GM12878 (cell line): ENCODE data around the gene KIF14. TPM values are rescaled to one million over a fixed set of nuclear protein-coding genes. Genes with fewer than 3 reads are reported as not detected.

Experiments
- BCL11A ChIP-seq: IDR thresholded peaks from 2 replicates; pipeline ENCODE4 v1.6.1; 2011; ENCODE audit warnings: low read depth, low read length
- CHD2 ChIP-seq: IDR thresholded peaks from 2 replicates; pipeline ENCODE4 v1.6.1; 2011; ENCODE audit warnings: low read depth, low read length, improper control_type of control experiment, borderline replicate concordance
- DPF2 ChIP-seq: fragments of 450-650 bp; IDR thresholded peaks from 2 replicates; pipeline ENCODE4 v1.6.1; 2017; ENCODE audit warnings: mild to moderate bottlenecking
- NR2C1 ChIP-seq: fragments of 450-650 bp; IDR thresholded peaks from 2 replicates; pipeline ENCODE4 v1.6.1; 2017; ENCODE audit warnings: antibody characterized with exemption, mild to moderate bottlenecking, moderate library complexity
- POLR2A ChIP-seq: IDR thresholded peaks from 2 replicates; pipeline ENCODE4 v1.6.1; 2011; ENCODE audit warnings: low read depth, mild to moderate bottlenecking, low read length
- POLR2AphosphoS5 ChIP-seq: IDR thresholded peaks from 2 replicates; pipeline ENCODE4 v1.6.1; 2011; ENCODE audit warnings: mild to moderate bottlenecking, low read length, inconsistent platforms
- RAD51 ChIP-seq: fragments of 450-650 bp; IDR thresholded peaks from 2 replicates; pipeline ENCODE4 v1.6.1; 2016; ENCODE audit warnings: moderate library complexity, mild to moderate bottlenecking, inconsistent platforms
- RCOR1 ChIP-seq: conservative IDR thresholded peaks from 2 replicates; pipeline ENCODE4 v1.6.1; 2012; ENCODE audit warnings: low read depth, low read length, improper control_type of control experiment
- RFX5 ChIP-seq: IDR thresholded peaks from 2 replicates; pipeline ENCODE4 v1.6.1; 2011; ENCODE audit warnings: low read depth, low read length, improper control_type of control experiment
- SMARCA5 ChIP-seq: fragments of 450-650 bp; IDR thresholded peaks from 2 replicates; pipeline ENCODE4 v1.6.1; 2017; ENCODE audit warnings: mild to moderate bottlenecking
- SP1 ChIP-seq: IDR thresholded peaks from one replicate; pipeline ENCODE4 v1.6.1; 2011; ENCODE audit warnings: low read depth, low read length
- TARDBP ChIP-seq: IDR thresholded peaks from 2 replicates; pipeline ENCODE4 v1.6.1; 2016; ENCODE audit warnings: borderline replicate concordance
- YBX1 ChIP-seq: fragments of 450-650 bp; IDR thresholded peaks from 2 replicates; pipeline ENCODE4 v1.6.1; 2016; ENCODE audit warnings: antibody characterized with exemption
- polyA plus RNA-seq, 11 experiments: library from polyadenylated mRNA; depleted of rRNA in 4 of 11; unstranded in 6 of 11; stranded (reverse) in 5 of 11; fragments of >200 nt; fragmentation: Nextera tagmentation in 4 of 11; fragmentation: Illumina TruSeq in 1 of 11; extraction: Ambion mirVana in 4 of 11; extraction: Trizol in 1 of 11; gene quantifications; 1 replicate in 1 of 11; 2 replicates in 10 of 11; pipeline versions ENCODE4 v1.2.1 to v1.2.3, GENCODE V29; 2011 to 2016; ENCODE audit warnings: inconsistent platforms in 2 of 11, missing spikeins in 2 of 11, low read depth in 1 of 11
- total RNA-seq, 4 experiments: library from RNA; depleted of rRNA in 3 of 4; stranded (reverse); fragments of >200 nt in 3 of 4; fragmentation: Illumina TruSeq in 1 of 4; extraction: Trizol in 1 of 4; gene quantifications; 2 replicates each; pipeline versions ENCODE4 v1.2.1 to v1.2.3, GENCODE V29; 2013 to 2021
- TF ChIP-seq, protein P1 (sequence below): fragments of 450-650 bp; IDR thresholded peaks from 2 replicates; pipeline ENCODE4 v1.6.1; 2018; ENCODE audit warnings: borderline replicate concordance, mild to moderate bottlenecking; ENCODE audit not compliant: partially characterized antibody
- TF ChIP-seq, protein P2 (sequence below): fragments of 450-650 bp; IDR thresholded peaks from 2 replicates; pipeline ENCODE4 v1.6.1; 2017; ENCODE audit warnings: antibody characterized with exemption, mild to moderate bottlenecking, moderate library complexity
- TF ChIP-seq, protein P3 (sequence below): IDR thresholded peaks from 2 replicates; pipeline ENCODE4 v1.6.1; 2011; ENCODE audit warnings: low read depth, low read length, improper control_type of control experiment, borderline replicate concordance
- TF ChIP-seq, protein P4 (sequence below): fragments of 450-650 bp; IDR thresholded peaks from 2 replicates; pipeline ENCODE4 v1.6.1; 2017; ENCODE audit warnings: mild to moderate bottlenecking, moderate library complexity
- TF ChIP-seq, protein P5 (sequence below): fragments of 450-650 bp; conservative IDR thresholded peaks from 2 replicates; pipeline ENCODE4 v1.6.1; 2017; ENCODE audit warnings: mild to moderate bottlenecking, moderate library complexity

Gene KIF14
- total and polyA plus RNA-seq, 10 of the 15 experiments (the other 5 are each of a cell fraction or from before 2014, with no cell fraction given) = 6.8 to 25.5 (median 14.4) TPM

DNA sequence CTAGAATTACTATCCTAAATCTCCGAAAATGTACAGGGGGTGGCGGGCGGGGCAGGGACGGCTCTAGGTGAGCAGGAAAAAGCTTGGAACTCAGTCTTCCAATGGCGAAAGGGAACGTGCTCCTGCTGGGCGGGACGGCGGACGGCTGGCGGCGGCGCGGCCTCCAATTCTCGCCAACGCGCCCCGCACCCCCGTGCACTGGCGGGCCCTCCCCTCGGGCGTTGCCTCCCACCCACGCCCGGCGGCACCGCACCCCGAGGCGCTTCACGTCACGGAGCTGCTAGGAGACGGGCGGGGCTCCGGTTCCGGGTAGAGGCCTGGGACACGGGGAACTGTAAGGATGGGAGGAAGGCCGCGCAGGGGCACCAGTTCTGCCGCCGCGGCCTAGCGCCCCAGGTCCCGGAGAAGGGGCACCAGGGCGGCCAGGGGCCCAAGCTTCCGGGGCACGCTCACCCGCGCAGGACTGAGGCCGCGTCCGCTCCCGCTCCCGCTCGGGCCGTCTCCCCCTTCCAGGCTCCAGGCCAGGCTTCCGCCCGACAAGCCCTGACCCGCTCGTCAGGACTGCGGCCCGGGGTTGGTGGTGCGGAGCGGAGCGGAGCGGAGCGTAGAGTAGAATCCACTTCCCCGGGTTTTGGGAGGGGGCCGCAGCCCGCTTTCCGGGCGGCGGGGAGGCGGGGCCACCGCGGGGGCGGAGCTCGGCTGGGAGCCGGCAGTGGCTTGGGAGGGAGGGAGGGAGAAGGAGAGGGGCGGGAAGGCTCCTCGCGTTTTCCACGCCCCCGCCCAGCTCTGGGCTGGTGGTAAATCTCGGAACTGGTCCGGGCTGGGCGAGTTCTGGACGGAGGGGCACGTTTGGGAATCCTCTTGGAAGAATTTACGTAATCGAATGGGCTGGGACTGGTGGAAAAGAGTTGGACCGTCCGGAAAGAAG is 49.0 kb upstream of the KIF14 start, which contains the start of gene DDX59 (continued):
- TF ChIP-seq, protein P1, sequence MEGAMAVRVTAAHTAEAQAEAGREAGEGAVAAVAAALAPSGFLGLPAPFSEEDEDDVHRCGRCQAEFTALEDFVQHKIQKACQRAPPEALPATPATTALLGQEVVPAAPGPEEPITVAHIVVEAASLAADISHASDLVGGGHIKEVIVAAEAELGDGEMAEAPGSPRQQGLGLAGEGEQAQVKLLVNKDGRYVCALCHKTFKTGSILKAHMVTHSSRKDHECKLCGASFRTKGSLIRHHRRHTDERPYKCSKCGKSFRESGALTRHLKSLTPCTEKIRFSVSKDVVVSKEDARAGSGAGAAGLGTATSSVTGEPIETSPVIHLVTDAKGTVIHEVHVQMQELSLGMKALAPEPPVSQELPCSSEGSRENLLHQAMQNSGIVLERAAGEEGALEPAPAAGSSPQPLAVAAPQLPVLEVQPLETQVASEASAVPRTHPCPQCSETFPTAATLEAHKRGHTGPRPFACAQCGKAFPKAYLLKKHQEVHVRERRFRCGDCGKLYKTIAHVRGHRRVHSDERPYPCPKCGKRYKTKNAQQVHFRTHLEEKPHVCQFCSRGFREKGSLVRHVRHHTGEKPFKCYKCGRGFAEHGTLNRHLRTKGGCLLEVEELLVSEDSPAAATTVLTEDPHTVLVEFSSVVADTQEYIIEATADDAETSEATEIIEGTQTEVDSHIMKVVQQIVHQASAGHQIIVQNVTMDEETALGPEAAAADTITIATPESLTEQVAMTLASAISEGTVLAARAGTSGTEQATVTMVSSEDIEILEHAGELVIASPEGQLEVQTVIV = peak; percentile 72
- no peak for TF ChIP-seq YBX1
- no peak for TF ChIP-seq TARDBP
- TF ChIP-seq RCOR1 = no peak
- no peak for TF ChIP-seq NR2C1
- no peak for TF ChIP-seq BCL11A
- peak; percentile 91 for TF ChIP-seq POLR2A
- TF ChIP-seq, protein P2, sequence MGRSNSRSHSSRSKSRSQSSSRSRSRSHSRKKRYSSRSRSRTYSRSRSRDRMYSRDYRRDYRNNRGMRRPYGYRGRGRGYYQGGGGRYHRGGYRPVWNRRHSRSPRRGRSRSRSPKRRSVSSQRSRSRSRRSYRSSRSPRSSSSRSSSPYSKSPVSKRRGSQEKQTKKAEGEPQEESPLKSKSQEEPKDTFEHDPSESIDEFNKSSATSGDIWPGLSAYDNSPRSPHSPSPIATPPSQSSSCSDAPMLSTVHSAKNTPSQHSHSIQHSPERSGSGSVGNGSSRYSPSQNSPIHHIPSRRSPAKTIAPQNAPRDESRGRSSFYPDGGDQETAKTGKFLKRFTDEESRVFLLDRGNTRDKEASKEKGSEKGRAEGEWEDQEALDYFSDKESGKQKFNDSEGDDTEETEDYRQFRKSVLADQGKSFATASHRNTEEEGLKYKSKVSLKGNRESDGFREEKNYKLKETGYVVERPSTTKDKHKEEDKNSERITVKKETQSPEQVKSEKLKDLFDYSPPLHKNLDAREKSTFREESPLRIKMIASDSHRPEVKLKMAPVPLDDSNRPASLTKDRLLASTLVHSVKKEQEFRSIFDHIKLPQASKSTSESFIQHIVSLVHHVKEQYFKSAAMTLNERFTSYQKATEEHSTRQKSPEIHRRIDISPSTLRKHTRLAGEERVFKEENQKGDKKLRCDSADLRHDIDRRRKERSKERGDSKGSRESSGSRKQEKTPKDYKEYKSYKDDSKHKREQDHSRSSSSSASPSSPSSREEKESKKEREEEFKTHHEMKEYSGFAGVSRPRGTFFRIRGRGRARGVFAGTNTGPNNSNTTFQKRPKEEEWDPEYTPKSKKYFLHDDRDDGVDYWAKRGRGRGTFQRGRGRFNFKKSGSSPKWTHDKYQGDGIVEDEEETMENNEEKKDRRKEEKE = no peak
- TF ChIP-seq SP1 = peak; percentile 92
- TF ChIP-seq CHD2 = peak; percentile 65
- TF ChIP-seq RAD51 = no peak
- peak; percentile 67; the same call in 1 of the 2 replicates for TF ChIP-seq SMARCA5
- peak; percentile 79 for TF ChIP-seq POLR2AphosphoS5
- TF ChIP-seq RFX5 = peak; percentile 59; the same call in 1 of the 2 replicates
- TF ChIP-seq, protein P3, sequence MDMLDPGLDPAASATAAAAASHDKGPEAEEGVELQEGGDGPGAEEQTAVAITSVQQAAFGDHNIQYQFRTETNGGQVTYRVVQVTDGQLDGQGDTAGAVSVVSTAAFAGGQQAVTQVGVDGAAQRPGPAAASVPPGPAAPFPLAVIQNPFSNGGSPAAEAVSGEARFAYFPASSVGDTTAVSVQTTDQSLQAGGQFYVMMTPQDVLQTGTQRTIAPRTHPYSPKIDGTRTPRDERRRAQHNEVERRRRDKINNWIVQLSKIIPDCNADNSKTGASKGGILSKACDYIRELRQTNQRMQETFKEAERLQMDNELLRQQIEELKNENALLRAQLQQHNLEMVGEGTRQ = no peak
- TF ChIP-seq, protein P4, sequence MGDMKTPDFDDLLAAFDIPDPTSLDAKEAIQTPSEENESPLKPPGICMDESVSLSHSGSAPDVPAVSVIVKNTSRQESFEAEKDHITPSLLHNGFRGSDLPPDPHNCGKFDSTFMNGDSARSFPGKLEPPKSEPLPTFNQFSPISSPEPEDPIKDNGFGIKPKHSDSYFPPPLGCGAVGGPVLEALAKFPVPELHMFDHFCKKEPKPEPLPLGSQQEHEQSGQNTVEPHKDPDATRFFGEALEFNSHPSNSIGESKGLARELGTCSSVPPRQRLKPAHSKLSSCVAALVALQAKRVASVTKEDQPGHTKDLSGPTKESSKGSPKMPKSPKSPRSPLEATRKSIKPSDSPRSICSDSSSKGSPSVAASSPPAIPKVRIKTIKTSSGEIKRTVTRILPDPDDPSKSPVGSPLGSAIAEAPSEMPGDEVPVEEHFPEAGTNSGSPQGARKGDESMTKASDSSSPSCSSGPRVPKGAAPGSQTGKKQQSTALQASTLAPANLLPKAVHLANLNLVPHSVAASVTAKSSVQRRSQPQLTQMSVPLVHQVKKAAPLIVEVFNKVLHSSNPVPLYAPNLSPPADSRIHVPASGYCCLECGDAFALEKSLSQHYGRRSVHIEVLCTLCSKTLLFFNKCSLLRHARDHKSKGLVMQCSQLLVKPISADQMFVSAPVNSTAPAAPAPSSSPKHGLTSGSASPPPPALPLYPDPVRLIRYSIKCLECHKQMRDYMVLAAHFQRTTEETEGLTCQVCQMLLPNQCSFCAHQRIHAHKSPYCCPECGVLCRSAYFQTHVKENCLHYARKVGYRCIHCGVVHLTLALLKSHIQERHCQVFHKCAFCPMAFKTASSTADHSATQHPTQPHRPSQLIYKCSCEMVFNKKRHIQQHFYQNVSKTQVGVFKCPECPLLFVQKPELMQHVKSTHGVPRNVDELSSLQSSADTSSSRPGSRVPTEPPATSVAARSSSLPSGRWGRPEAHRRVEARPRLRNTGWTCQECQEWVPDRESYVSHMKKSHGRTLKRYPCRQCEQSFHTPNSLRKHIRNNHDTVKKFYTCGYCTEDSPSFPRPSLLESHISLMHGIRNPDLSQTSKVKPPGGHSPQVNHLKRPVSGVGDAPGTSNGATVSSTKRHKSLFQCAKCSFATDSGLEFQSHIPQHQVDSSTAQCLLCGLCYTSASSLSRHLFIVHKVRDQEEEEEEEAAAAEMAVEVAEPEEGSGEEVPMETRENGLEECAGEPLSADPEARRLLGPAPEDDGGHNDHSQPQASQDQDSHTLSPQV = no peak
- TF ChIP-seq DPF2 = peak; percentile 88
- TF ChIP-seq, protein P5, sequence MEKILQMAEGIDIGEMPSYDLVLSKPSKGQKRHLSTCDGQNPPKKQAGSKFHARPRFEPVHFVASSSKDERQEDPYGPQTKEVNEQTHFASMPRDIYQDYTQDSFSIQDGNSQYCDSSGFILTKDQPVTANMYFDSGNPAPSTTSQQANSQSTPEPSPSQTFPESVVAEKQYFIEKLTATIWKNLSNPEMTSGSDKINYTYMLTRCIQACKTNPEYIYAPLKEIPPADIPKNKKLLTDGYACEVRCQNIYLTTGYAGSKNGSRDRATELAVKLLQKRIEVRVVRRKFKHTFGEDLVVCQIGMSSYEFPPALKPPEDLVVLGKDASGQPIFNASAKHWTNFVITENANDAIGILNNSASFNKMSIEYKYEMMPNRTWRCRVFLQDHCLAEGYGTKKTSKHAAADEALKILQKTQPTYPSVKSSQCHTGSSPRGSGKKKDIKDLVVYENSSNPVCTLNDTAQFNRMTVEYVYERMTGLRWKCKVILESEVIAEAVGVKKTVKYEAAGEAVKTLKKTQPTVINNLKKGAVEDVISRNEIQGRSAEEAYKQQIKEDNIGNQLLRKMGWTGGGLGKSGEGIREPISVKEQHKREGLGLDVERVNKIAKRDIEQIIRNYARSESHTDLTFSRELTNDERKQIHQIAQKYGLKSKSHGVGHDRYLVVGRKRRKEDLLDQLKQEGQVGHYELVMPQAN = peak; percentile 67
